Measurements from ENCODE around the gene TMEM109.

Gene TMEM109

GRCh38 chr11:60910281-60910687 is 3.7 kb upstream of the TMEM109 start:
- no peak for DNase-seq (ENCODE audit: low spot score)

GRCh38 chr11:60910711-60911380 is 3.1 kb upstream of the TMEM109 start:
- no peak for DNase-seq (ENCODE audit: low spot score)

GRCh38 chr11:60912223-60912850 is 1.6 kb upstream of the TMEM109 start:
- no peak for DNase-seq (ENCODE audit: low spot score)

GRCh38 chr11:60912851-60913528 is 968 bp upstream of the TMEM109 start:
- no peak for DNase-seq (ENCODE audit: low spot score)

GRCh38 chr11:60914633-60915247 is 782 bp downstream of the TMEM109 start:
- DNase-seq (ENCODE audit: low spot score) = peak; percentile 49

GRCh38 chr11:60915248-60915914 is 1.4 kb downstream of the TMEM109 start:
- DNase-seq (ENCODE audit: low spot score) = peak; percentile 89

GRCh38 chr11:60916669-60917206 is 2.8 kb downstream of the TMEM109 start:
- DNase-seq (ENCODE audit: low spot score) = no peak

- no peak for DNase-seq (ENCODE audit: low spot score)
These were observed 3.3 kb downstream of the TMEM109 start for GRCh38 chr11:60917267-60917666.

GRCh38 chr11:60918251-60918938 is 4.4 kb downstream of the TMEM109 start:
- no peak for DNase-seq (ENCODE audit: low spot score)

GRCh38 chr11:60918939-60919265 is 4.9 kb downstream of the TMEM109 start:
- no peak for DNase-seq (ENCODE audit: low spot score)

GRCh38 chr11:60919320-60919719 is 5.4 kb downstream of the TMEM109 start:
- DNase-seq (ENCODE audit: low spot score) = no peak

GRCh38 chr11:60919956-60920355 is 6.0 kb downstream of the TMEM109 start:
- no peak for DNase-seq (ENCODE audit: low spot score)

GRCh38 chr11:60921259-60921658 is 7.3 kb downstream of the TMEM109 start:
- DNase-seq (ENCODE audit: low spot score) = no peak

GRCh38 chr11:60921777-60922335 is 7.9 kb downstream of the TMEM109 start:
- DNase-seq (ENCODE audit: low spot score) = no peak

GRCh38 chr11:60922906-60923305 is 8.9 kb downstream of the TMEM109 start:
- no peak for DNase-seq (ENCODE audit: low spot score)

- no peak for DNase-seq (ENCODE audit: low spot score)
These were observed 9.4 kb downstream of the TMEM109 start for GRCh38 chr11:60923326-60923725.

GRCh38 chr11:60923800-60924109 is 9.8 kb downstream of the TMEM109 start:
- no peak for DNase-seq (ENCODE audit: low spot score)

GRCh38 chr11:60924110-60924905 is 10.3 kb downstream of the TMEM109 start, which contains the start of gene TMEM132A:
TMEM132A (plus strand) TSS chr11:60924460; CDS start chr11:60924634, 174 bp downstream.
- DNase-seq (ENCODE audit: low spot score) = peak; percentile 81

GRCh38 chr11:60924906-60925853 is 11.2 kb downstream of the TMEM109 start:
- no peak for DNase-seq (ENCODE audit: low spot score)
